ENCODE measurements around the gene LMX1B.

The LMX1B gene

DNA sequence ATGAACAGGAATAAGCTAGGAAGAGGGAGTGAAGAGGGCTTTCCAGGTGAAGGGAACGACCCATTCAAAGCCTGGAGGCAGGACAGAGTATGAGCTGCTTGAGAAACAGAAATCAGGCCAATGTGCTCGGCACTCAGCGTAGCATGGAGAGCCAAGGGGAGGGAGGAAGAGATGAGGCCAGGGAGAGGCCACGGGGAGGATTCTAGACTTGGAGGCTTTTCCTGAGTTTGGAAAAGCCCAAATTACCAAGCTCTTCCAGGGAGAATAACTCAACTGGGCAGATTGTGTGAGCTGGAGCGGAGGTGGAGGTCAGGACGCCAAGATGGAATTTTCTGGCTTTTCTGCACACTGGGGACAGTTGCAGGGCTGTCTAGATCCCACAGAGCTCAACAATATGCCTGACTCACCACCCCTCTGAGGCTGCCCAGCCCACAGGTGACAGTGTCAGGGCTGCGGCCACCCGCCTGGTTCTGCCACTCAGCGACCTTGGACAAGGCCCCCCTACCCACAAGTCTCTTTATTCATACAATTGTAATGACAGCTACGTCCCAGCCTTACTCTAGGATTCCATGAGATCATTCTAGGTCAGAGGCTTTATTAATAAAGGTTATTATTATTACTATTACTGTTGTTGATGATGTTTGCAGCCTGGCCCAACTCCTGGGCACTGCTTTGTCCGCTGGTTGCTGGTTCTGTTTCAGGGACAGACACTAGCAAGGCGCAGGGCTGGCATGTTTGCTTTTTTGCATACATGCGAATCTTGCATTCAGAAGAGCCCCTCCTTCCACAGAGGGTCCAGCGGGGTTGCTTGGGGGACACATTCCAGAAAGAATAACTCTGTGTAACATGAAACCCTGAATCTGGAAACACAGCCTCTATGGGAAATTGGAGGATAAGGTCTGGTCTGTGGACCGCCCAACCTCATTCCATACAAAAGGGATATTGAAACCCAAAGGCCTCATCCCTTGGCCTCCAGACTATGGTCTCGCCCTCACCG is 9.4 kb upstream of the LMX1B start:
- DNase-seq (ENCODE audit: low spot score), result no peak

- no peak for DNase-seq (ENCODE audit: low spot score)
These were observed 7.8 kb upstream of the LMX1B start for GRCh38 chr9:126605792-126606482.

DNA sequence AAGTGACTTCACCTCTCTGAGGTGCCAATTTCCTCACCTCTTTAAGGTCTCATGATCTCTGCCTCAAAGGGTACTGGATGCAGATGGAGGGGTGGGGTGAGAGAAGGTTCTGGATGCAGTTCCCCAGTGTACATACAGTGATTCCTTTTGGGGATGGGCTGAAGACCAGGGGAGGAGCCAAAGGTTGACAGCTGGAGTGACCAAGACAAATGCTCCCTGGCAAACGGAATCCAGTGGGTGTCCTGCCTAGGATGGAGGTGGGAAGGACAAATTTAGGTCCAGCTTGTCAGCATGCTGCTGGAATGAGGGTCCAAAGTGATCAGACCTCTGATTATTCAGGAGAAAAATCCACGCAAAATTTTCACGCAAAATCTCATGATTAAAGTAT is 7.3 kb upstream of the LMX1B start:
- DNase-seq (ENCODE audit: low spot score), result no peak

- DNase-seq (ENCODE audit: low spot score), result no peak
These were observed 6.6 kb upstream of the LMX1B start for GRCh38 chr9:126607086-126607485.

DNA sequence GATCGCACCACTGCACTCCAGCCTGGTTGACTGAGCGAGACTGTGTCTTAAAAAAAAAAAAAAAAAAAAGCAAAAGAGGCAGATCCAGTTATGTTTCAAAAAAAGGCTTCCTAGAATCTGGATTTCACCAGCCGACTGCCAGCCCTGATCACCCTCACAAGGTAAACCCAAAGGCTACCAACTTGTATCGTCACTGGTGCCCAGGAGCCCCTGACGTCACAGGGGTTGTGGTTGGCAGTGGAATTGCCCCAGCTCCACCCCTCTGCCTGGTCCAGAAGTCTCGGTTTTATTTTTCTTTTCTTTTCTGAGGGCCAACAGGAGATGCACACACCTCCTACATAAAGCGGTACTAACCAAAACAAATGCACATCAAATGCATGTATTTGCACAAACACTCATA is 6.0 kb upstream of the LMX1B start:
- DNase-seq (ENCODE audit: low spot score), result no peak

GRCh38 chr9:126608551-126608950 is 5.2 kb upstream of the LMX1B start:
- no peak for DNase-seq (ENCODE audit: low spot score)

DNA sequence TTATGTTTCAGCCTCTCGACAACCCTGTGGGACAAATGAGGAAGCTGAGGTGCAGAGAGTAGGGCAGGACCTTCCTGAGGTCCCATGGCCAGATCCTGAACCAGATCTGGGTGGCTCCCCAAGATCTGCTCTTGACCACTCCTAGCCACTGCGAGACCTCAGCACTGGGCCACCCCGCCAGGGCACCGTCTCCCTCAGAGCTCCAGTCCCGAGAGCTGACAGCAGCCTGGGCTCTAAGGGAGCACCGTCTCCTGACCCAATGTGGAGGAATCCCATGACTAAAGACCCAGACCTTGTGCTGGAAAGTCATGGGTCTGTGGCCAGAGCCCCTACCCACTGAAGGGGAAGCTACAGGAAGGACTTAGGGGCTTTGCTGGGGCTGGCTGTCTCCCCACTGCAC is 4.5 kb upstream of the LMX1B start:
- DNase-seq (ENCODE audit: low spot score), result no peak

- no peak for DNase-seq (ENCODE audit: low spot score)
These were observed 3.9 kb upstream of the LMX1B start for GRCh38 chr9:126609711-126610388.

DNA sequence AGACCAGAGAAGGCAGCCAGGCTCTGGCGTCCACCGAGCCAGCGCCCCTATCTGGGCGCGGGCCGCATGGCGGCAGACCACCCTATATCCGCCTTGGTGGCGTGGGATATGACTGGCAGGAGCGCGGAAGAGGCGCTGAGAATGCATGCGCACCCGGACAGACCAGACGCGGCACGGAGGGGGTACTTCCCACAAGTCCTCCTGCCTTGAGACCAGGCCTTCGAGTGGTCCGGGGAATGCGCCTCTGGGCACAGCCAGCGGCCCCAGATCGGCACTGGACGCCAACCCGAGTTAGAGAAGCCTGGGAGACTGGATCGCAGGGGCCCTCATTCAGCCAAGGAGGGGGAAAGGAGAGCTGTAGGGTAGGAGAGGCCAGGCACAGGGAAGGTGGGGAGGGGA is 2.5 kb upstream of the LMX1B start:
- no peak for DNase-seq (ENCODE audit: low spot score)

- peak; percentile 27 for DNase-seq (ENCODE audit: low spot score)
These were observed 2.0 kb upstream of the LMX1B start for GRCh38 chr9:126611592-126612325.

DNA sequence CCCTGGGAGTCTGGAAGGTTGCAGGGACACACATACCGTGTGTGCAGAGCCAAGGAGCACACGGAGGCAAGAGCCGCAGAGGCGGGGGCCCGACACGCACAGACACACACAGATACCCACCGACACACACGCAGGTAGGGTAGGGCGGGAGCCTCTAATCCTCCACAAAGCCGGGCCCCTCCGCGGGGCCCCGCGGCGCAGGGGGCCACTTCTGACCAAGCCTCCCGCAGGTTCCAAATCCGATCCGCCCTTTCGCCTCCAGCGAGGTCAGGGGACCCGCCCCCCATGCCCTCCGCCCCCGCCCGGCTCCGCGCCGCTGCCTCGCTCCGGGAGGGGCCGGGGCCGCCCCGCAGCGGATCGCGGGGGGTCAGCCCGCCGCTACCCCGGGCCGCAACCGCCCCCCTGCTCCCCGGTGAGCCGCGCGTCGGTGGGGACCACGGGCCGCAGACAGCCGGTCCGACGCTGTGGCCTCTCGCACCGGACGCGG is 1.4 kb upstream of the LMX1B start:
- DNase-seq (ENCODE audit: low spot score), result no peak

- DNase-seq (ENCODE audit: low spot score), result no peak
These were observed 701 bp upstream of the LMX1B start for GRCh38 chr9:126612813-126613641.

DNA sequence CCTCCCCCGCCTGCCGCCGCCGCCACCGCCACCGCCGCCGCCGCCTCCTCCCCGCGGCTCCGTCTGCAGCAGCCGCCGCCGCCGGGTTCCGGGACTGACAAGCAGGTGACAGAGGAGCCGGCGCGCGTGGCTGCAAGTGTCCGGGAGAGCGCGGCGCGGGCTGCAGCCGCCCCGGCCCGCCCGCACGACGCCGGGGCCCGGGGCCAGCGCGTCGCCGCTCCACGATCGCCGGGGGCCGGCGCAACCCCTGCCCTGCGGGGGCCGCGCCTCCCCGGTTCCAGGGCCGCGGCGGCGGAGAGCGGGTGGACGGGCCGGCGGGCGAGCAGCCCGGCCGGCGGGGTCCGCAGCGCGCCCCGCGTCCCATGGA is 343 bp downstream of the LMX1B start:
- DNase-seq (ENCODE audit: low spot score), result no peak

DNA sequence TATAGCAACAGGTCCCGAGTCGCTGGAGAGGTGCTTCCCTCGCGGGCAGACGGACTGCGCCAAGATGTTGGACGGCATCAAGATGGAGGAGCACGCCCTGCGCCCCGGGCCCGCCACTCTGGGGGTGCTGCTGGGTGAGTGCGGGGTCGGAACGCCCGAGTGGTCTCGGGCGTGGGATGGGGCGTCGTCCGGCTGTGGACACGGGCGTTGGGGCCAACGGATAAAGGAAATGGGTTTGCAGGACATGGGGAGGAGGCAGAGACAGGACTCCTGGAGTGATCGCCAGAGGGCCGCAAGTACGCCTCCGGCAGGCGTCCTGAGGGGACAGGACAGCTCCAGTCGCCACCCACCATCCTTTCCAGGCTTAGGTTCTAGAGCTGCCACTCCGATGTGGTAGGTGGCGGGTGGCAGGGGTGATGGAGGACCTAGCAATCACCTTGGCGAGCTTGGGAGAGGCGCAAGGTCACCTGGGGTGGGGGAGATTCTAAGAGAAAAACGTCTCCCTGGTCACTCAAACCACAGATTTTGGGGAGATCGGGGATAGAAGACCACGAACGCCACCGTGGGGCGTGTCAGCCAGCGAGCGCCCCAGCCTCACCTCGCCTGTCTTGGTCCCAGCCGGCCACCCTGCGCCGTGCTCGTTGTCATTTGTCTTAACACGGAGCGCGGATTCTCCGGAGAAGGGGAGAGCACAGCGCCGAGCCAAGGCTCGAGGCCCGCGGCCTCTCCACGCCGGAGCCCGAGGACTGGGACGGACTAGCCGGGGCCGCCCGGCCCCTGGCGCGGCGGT is 922 bp downstream of the LMX1B start:
- DNase-seq (ENCODE audit: low spot score), result no peak

GRCh38 chr9:126615245-126615790 is 1.6 kb downstream of the LMX1B start:
- no peak for DNase-seq (ENCODE audit: low spot score)

- no peak for DNase-seq (ENCODE audit: low spot score)
These were observed 2.2 kb downstream of the LMX1B start for GRCh38 chr9:126615791-126616447.

DNA sequence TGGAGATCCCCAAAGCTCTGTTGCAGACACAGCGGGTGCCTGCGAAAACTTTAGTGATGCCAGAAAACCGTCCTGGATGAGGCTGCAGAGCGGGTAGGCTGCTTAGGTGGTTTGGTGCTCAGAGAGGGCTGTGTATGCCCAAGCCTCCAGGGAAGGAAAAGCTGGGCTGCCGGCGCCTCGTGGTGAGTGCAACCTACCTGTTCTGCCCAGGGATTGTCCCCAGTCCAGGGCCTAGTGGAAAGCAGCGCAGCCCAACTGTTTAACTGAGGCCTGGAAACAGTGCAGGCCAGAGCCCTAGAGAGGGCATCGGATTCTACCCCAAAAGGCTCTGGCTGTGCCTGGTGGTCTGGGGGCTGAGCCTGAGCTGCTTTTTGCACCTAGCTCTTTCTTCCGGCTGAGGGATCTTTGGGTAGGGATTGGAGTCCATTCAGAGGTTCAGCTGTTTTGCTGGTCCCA is 2.8 kb downstream of the LMX1B start:
- no peak for DNase-seq (ENCODE audit: low spot score)

DNA sequence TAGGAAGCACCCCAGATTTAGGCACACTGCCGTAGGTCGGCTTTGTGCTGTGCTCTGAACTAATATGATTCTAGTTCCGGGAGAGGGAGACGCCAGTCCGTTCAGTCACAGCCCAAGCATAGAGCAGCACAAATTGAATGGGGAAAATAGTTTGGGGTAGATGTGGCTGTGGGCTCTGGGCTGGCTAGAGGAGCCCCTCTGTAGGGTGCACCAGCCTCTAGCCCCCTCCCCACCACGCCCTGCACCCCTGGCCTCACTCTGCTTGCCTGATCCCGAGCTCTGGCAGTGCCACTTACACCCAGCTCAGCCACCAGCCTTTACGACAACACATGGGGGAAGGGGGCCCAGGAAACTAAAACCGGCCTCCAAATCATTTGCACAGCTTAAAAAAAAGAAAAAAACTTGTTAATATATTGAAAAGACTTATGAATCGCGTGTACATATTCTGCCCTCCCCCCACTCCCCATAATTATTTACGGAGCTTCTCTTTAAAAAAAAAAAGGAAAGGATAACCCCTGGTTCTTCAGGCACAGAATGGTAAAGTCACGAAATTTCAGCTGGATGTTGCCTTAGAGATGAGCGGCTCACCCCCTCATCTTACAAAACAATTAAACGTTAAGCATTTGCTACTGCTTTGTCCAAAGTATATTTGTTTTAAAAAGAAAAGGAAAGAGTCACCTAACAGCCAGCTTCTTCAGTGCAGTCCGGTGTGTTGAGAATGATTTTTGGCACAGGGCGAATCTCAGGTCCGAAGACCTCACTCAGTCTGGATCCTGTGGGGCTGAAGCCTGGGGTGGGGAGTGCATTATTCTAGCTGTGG is 3.5 kb downstream of the LMX1B start:
- DNase-seq (ENCODE audit: low spot score), result no peak
